Erythroblast (primary cell): ENCODE results near the gene TBATA.

Experiments
- GATA1 ChIP-seq: IDR thresholded peaks from 2 replicates; pipeline ENCODE4 v1.6.1; 2011; ENCODE audit warnings: low read depth, mild to moderate bottlenecking, control low read depth, low read length, moderate library complexity
- POLR2A ChIP-seq: IDR thresholded peaks from 2 replicates; pipeline ENCODE4 v1.6.1; 2011; ENCODE audit warnings: mild to moderate bottlenecking, low read length

GRCh38 chr10:70779088-70779487 is 6.1 kb downstream of the TBATA start:
- TF ChIP-seq POLR2A (no peak), GATA1 (no peak)
